Measurements from ENCODE around the gene OPCML.

The OPCML gene

GRCh38 chr11:132852361-132852760 lies 679.9 kb downstream of the OPCML start:
- DNase-seq (ENCODE audit: low read depth in 2 of 2), result no peak

DNA sequence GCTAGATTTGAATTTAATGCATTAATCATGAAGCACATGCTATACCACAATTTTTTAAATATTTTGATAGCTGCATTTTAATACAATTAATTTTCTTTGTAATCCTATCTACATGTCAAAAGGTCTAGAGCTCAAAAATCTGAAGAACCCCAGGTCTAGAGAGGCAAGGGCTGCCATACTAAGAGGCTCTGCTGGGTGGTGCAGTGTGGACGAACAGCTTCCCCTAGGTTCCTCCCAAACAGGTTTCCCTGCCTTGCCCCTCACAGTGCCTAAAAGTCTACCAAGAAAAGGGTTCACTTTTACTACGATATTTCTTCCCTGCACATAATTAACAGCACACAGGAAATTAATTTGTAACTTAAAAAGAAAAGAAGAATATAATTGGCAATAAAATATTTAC lies 681.1 kb downstream of the OPCML start:
- DNase-seq (ENCODE audit: low read depth in 2 of 2), result no peak

DNA sequence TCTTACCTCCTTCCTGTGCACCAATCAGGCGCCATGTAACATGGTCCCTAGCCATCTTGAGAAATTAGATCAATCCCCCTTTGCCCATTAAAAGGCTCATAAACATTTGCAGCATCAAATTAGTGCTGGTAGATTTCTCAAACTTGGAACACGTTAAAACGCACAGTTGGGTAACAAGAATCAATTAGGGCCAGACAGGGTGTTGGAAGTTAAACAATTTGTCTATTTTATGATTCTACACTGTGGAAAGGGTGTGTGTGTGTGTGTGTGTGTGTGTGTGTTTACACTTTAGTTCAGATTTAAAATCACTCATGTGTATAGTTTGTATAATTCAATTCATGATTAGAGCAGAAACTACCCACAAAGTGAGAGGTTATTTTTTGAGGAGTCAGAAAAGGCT lies 682.0 kb downstream of the OPCML start:
- DNase-seq (ENCODE audit: low read depth in 2 of 2), result no peak

- DNase-seq (ENCODE audit: low read depth in 2 of 2), result no peak
Observed at GRCh38 chr11:132848336-132848735, 684.0 kb downstream of the OPCML start.

DNA sequence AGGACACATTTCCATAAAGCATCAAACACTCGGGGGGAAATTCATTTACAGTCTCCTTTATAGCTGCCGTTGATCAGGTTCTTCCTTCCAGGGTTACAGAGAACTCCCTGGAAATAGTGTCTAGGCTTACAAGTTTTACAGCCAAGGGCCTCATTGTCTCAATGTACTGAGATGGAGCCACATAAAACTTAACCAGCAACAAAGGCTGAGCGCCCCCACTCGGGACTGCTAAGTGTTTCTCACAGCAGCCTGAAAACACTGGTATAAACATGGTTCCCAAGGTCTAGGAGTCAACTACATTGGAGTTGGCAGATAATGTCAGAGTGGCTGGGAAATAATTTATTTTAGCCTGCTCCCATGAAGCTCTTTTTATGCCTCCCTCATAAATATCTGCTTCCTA lies 686.2 kb downstream of the OPCML start:
- DNase-seq (ENCODE audit: low read depth in 2 of 2), result no peak

GRCh38 chr11:132844956-132845696 lies 687.2 kb downstream of the OPCML start:
- DNase-seq (ENCODE audit: low read depth in 2 of 2), result no peak

DNA sequence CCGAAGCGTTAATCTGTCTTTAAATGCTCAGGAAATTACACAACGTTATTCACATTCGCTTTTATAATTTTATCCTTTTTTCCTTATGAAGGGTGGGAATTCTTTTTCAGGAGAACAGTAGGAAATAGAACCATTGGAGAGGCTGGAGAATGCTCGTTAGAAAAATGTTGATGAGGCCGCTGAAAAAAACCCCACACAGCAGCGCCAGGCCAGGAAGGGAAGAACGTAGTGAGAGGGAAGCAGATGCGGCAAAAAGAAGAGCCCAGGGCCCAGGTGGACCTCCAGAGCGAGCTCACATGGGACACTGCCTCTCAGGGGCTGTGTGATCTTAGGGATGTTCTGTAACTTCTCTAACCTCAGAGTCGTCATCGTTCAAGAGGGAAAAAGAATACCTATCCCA lies 691.6 kb downstream of the OPCML start:
- DNase-seq (ENCODE audit: low read depth in 2 of 2), result no peak

DNA sequence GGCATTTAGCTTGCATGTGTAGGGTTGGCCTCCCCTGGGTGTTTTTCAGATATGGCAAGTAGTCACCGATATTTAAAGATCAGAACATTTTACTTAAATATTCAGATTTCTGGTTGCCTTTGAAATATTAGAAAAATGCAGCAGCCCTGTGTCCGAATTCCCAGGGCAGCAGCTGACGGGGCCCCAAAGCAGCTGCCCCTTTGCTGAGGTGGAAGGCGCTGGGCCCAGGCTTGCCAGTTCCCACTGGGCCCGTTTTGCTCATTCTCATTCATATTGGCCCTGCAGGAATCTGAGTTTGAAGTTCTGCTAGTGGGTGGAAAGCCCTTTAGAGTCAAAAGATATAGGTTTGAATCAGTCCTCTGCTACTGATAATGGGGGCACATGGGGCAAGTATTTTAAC lies 692.1 kb downstream of the OPCML start:
- no peak for DNase-seq (ENCODE audit: low read depth in 2 of 2)

DNA sequence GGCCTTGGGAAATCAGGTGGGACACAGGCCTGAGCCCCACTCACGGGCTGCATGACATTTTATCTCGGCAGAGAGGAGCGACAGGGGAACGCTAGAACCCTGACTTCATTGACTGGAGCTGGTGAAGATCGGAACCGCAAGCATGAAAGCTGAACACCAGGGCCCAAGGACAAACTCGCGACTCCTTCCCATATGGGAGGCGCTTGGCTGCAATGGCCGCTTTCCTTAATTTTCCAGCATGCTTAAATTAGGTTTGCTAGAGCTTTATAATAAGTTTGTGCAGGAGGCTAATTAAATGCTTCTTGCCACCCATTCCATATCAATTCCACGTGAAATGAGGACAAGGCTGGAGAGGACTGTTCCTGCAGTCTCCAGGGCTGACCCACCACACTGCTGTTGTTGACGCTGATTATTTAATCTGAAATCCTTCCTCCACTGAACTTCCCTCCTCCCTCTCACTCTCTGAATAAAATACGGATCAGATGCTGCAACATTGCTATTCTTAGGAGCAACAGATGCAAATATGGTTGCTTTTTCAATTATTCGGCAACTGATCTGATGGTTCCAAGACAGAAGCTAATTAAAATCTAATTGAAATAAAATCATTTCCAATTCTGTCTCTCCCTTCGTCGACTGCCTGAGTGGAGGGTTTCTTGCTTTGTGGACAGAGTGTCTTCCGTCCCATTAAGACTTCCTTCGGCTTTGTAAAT lies 692.9 kb downstream of the OPCML start:
- DNase-seq (ENCODE audit: low read depth in 2 of 2), result no peak

DNA sequence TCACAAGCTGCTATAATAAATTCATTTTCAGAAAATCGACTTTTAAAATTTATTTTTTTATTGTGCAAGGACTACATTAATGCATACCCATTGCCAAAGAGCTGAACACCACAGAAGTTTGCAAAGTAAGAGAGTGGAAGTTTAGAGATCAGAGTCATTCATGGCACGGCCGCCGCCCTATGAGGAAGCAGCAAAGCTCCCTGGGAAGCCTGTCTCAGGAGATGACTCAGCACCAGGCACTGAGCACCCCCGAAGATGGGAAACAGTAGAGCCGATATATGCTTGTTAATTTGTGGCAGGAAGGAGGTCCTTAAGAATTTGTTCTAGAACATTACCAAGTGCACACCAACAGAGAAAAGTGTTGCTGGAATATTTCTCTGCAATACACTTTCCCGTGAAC lies 693.7 kb downstream of the OPCML start:
- no peak for DNase-seq (ENCODE audit: low read depth in 2 of 2)

- DNase-seq (ENCODE audit: low read depth in 2 of 2), result no peak
Observed at GRCh38 chr11:132831272-132831671, 701.0 kb downstream of the OPCML start.

DNA sequence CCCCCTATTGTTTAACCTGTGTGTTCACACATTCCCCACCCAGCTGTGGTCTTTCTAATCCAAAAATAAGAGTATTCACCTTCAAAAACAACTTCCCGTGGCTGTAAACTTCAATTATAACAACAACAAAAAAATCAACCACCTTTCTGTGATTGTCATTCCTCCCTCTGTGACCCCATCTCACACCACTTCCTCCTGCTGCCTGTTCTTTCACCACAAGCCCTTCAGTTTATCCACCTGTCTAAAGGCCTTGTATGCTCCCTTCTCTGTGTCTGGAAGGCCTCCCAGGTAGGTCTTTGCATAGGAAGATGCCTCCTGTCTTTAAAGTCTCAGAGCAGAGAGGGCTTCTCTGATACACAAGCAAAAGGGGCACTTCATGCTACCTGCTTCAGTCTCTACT lies 707.7 kb downstream of the OPCML start:
- DNase-seq (ENCODE audit: low read depth in 2 of 2), result no peak

DNA sequence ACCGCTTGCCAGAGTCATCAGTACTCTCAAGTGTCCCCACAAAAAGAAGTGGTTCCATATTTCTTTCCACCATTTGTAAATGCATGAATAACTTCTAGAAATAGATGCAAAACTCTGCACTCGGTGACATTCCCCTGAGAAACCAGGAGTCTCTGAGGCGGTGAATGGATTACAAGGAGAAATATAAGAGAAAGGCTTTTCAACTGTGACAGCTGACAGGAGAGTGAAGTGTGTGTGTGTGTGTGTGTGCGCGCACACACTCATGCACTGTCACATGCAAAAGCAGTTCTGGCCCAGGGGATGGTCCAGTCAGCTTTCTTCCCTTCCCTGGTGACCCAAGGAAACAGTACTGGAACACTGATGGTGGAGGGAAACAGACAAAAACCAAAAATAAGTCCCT lies 710.0 kb downstream of the OPCML start:
- no peak for DNase-seq (ENCODE audit: low read depth in 2 of 2)

DNA sequence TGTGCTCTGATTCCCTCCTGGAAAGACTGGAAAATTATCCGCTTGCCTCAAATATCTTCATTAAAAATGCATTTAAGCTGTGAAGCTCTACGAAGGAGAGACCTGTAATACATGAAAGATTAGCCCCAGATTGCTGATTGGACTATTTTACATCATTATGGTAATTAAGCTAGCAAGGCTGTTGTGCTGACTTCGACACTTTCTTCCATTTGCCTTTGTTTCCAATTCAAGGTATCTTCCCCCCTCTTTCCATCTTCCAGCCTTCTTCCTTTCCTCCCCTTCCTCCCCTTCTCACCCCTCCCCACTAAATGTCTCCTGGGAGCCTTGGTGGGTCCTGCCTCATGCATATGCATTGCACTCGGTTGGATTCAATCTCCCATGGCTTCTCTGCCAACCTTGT lies 710.8 kb downstream of the OPCML start:
- no peak for DNase-seq (ENCODE audit: low read depth in 2 of 2)

- no peak for DNase-seq (ENCODE audit: low read depth in 2 of 2)
Observed at GRCh38 chr11:132821014-132821413, 711.3 kb downstream of the OPCML start.

DNA sequence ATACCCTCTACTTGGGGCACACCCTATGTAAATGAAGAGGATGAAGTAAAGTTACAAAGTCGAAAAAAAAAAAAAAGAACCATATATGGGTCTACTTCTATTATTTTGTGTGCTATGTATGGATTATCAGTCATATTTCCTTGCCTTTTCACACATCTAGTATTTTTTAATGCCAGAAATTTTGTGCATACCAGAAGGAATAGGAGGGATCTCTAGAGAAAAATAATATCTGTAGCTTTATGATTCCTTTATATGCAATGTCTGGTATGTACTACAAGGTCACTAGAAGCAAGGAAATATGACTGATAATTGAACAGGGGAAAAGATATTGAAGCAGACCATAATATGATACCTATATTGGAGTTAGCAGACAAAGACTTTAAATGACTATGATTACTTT lies 713.4 kb downstream of the OPCML start:
- no peak for DNase-seq (ENCODE audit: low read depth in 2 of 2)

- DNase-seq (ENCODE audit: low read depth in 2 of 2), result no peak
Observed at GRCh38 chr11:132817387-132817786, 714.9 kb downstream of the OPCML start.

- DNase-seq (ENCODE audit: low read depth in 2 of 2), result no peak
Observed at GRCh38 chr11:132814410-132814809, 717.9 kb downstream of the OPCML start.

DNA sequence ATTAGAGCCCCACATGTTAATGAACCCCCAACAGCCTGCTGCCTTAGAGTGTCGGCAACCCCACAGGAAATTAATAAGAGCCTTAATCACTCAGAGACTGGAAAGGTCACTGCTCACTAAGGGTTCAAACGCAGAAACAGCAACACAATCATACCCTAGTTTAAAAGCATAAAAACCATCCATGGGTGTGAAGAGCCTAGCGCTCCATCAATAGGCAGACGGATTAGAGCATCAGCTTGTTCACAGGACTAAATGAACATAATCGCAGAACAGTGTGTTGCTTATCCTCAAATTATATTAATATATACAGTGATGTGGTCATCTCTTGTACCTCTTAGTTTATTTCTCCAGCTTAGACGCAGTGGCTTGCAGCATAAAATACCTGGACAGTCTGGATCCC lies 720.7 kb downstream of the OPCML start:
- DNase-seq (ENCODE audit: low read depth in 2 of 2), result no peak

- no peak for DNase-seq (ENCODE audit: low read depth in 2 of 2)
Observed at GRCh38 chr11:132809070-132809469, 723.2 kb downstream of the OPCML start.

DNA sequence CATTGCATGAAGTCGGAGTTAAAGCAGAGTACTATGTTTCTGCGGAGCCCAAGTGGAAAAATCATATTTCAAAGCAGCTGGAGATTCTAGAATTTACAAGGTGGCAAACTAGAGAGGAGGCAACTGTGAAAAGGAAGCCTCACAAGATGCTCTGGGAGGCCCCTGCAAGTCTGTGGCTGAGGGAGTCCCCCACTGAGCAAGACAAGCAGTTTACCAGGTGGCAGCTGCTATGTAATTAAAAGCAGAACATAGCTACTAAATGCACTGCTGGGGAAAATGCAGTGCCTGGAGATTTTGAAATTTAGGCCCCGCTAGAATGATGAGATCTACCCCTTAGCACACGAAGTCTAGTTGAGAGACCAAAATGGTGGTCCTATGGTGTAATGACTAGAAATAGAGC lies 728.0 kb downstream of the OPCML start:
- DNase-seq (ENCODE audit: low read depth in 2 of 2), result no peak

DNA sequence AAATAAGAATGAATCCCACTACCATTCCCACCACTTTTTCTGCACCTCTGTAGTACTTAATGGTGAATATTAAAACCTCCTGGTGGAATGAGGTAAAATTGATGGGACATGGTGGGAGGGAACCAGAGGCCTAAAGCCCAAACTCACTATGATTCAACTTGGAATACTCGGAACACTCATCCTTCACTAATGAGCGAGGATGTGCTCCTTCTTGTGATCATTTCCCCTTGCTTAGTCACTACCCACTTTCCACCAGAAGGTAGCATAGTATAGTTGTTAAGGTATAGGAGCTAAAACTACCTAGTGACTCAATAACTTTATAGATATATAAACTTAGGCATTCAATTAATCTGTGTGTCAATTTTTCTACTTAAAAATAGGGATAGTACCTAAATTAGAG lies 728.9 kb downstream of the OPCML start:
- DNase-seq (ENCODE audit: low read depth in 2 of 2), result no peak

DNA sequence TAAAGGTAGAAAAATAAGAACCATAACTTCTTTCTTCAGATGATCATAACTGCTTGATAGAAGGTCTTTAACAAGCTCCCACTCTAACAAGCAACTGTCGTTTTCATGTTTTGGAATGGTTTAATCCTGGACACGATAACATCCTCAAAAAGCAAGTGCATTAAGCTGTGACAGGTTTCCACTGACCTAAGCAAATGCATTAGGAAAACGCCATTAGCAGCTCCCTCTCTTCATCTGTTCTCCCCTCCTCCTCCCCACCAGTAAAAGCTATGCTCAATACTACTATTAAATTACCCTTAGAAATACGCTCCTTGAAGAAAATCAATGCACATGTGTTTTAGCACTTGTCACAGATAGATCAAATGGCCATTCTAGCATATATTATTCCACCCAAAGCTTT lies 729.4 kb downstream of the OPCML start:
- no peak for DNase-seq (ENCODE audit: low read depth in 2 of 2)

- no peak for DNase-seq (ENCODE audit: low read depth in 2 of 2)
Observed at GRCh38 chr11:132793831-132794230, 738.5 kb downstream of the OPCML start.
